Raji (cell line): Measurements from ENCODE around the gene TCIRG1.

Experiments used
- POLR2A ChIP-seq: IDR thresholded peaks from 2 replicates; pipeline ENCODE4 v1.6.1; 2011; ENCODE audit warnings: low read depth, low read length, control low read depth; ENCODE audit not compliant: insufficient read depth

TCIRG1 gene

DNA sequence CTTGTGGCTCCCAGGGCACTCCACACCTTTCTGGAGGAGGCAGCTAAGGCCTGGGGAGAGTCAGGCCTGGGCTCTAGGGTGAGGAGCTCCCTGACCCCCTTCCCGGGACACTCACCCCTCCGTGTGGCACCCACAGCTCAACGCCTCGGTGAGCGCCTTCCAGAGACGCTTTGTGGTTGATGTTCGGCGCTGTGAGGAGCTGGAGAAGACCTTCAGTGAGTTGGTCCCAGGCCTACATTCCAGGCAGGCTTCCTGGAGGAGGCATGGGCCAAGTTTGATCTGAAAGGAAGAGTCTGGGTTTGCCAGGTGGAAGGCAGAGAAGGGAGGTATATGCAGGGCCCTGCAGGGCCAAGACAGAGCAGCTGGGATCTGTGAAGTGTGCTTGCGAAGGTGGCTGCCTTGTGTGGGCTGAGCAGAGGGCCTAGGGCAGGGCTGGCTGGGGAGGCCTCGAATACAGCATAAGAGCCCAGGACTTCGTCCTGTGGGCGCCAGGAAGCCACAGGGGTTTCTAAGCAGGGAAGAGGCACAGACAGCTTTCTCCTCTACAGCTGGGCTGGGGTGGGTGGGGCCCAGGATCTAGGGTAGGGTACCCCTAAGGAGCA, 2.9 kb downstream of the TCIRG1 start:
- no peak for TF ChIP-seq POLR2A

DNA sequence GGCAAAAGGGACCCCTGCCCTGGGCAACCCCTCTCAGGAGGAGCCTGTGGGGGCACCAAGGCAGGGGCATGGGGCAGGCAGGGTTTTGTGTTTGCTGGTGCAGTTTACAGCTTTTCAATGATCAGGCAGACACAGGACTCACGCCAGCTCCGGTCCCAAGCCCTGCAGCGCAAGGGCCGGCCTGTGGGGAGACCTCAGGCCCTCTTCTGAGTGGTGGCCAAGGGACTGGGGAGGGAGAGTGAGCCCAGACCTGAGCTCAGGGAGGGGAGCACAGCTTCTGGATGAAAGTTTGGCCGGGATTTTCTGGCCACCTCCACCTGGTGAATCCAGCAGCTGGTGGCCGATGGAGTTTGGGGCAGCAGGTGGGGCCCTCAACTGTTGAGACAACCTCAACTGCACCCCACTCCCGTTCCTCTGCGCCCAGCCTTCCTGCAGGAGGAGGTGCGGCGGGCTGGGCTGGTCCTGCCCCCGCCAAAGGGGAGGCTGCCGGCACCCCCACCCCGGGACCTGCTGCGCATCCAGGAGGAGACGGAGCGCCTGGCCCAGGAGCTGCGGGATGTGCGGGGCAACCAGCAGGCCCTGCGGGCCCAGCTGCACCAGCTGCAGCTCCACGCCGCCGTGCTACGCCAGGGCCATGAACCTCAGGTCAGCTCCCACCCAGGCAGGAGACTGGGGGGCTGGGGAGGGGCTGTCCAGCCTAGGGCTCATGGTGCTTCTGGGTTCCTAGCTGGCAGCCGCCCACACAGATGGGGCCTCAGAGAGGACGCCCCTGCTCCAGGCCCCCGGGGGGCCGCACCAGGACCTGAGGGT, 3.6 kb downstream of the TCIRG1 start:
- no peak for TF ChIP-seq POLR2A

DNA sequence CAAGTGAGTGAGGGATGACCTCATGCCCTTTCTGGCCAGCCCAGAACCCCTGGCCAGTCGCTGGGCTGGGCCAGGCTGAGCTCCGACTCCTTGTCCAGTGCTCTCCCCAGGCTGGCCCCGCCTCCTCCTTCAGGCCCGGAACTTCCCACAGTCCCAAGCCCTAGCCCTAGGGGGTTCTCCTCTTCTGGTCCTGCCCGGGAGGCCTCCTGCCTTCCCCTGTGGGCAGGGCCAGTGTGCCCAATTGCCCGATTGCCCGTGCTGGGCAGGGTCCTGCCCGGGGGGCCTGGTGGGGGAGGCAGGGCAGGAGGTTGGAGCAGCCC, 4.2 kb downstream of the TCIRG1 start:
- TF ChIP-seq POLR2A: no peak

DNA sequence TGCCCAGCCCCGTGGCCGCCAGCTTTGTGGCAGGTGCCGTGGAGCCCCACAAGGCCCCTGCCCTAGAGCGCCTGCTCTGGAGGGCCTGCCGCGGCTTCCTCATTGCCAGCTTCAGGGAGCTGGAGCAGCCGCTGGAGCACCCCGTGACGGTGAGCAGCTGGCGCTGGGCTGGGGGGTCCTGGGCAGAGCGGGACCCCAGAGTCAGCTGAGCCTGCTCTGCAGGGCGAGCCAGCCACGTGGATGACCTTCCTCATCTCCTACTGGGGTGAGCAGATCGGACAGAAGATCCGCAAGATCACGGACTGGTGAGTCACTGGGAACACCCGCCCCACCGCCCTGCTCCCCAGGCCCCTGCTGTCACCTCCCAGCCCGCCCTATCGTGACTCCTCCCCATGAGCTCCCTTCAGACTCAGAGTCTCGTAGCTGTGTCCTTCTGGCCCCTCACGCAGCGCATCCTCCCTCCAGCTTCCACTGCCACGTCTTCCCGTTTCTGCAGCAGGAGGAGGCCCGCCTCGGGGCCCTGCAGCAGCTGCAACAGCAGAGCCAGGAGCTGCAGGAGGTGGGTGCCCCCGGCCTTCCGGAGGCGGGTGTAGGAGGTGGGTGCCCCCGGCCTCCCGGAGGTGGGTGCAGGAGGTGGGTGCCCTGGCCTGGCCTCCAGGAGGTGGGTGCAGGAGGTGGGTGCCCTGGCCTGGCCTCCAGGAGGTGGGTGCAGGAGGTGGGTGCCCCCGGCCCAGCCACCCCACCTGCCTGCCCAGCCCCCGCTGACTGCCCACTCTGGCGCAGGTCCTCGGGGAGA, 4.7 kb downstream of the TCIRG1 start:
- TF ChIP-seq POLR2A: no peak

DNA sequence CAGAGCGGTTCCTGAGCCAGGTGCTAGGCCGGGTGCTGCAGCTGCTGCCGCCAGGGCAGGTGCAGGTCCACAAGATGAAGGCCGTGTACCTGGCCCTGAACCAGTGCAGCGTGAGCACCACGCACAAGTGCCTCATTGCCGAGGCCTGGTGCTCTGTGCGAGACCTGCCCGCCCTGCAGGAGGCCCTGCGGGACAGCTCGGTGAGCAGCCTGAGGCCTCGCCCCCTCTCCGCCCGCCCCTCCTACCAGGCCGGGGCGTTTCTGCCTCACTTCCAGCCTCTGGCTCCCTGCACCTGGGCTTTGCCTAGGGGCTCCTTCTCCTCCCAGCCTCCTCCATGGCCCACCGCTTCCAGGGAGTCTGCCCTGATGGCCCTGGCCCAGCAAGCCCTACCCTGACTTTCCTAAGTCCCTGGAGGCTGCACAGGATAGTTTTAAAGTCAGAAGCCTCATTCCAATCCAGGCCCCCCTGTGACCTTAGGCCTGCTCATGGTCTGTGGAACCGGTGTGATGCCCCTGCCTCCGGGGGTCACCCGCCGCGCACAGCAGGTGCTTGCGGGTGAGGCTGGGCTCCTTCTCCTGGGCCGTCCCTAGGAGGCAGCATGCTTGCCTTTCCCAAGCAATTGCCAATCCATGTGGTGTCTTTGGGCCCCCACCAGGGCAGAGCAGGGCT, 5.5 kb downstream of the TCIRG1 start:
- TF ChIP-seq POLR2A: no peak

DNA sequence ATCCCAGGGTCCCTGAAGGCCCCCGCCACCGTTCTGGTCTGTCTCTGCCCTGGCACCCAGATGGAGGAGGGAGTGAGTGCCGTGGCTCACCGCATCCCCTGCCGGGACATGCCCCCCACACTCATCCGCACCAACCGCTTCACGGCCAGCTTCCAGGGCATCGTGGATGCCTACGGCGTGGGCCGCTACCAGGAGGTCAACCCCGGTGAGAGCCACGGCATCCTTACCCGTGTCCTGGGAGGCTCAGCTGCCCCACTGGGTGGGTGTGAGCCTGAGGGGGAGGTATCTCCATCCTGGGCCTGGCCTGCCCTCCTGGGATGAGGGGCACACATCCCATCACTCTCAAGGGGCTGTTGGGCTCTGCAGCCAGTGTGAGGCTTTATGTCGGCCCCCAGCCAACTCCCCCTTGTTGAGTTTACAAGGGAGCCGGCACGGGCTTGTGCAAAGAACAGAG, 6.1 kb downstream of the TCIRG1 start:
- TF ChIP-seq POLR2A: no peak

DNA sequence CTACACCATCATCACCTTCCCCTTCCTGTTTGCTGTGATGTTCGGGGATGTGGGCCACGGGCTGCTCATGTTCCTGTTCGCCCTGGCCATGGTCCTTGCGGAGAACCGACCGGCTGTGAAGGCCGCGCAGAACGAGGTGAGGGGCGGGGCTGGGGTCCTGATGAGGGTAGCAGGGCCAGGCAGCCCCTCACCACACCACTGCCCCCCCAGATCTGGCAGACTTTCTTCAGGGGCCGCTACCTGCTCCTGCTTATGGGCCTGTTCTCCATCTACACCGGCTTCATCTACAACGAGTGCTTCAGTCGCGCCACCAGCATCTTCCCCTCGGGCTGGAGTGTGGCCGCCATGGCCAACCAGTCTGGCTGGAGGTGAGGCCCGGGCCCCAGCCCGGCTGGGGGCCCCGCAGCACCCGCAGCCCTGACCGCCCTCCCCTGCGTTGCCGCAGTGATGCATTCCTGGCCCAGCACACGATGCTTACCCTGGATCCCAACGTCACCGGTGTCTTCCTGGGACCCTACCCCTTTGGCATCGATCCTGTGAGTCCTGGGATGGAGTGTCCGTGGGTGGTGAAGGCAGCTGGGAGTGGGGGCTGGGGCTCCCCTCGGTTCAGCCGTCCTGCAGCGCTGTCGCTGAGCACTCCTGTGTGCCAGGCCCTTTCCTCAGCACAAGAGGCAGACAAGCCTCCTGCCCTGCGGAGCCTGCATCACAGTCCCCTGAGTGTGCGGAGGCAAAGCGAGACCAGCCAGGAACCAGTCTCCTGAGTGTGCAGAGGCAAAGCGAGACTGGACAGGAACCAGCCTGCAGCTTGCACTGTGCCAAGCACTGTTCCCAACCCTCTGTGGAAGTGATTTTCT, 8.8 kb downstream of the TCIRG1 start:
- TF ChIP-seq POLR2A: no peak

DNA sequence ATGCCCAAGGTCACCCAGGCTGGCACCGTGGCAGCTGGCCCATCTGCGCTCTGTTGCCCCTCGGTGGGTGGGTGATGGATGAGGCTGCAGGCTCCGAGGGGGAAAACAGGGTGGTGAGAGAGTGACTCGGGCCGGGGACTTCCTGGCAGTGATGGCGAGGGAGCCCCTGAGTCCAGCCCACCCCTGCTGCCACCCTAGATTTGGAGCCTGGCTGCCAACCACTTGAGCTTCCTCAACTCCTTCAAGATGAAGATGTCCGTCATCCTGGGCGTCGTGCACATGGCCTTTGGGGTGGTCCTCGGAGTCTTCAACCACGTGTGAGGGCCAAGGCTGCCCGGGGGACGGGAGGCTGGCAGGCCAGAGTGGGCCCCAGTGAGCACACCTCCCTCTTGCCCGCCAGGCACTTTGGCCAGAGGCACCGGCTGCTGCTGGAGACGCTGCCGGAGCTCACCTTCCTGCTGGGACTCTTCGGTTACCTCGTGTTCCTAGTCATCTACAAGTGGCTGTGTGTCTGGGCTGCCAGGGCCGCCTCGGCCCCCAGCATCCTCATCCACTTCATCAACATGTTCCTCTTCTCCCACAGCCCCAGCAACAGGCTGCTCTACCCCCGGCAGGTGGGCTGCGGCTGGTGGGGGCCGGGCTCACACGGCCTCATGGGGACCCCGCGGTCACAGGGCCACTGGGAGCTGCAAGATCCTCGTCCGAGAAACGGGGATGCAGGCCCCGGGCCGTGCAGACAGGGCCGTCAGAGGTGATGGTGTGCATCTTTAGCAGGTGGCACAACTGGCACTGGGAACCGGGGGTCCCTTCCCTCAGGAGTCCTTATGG, 10.1 kb downstream of the TCIRG1 start:
- TF ChIP-seq POLR2A: no peak

DNA sequence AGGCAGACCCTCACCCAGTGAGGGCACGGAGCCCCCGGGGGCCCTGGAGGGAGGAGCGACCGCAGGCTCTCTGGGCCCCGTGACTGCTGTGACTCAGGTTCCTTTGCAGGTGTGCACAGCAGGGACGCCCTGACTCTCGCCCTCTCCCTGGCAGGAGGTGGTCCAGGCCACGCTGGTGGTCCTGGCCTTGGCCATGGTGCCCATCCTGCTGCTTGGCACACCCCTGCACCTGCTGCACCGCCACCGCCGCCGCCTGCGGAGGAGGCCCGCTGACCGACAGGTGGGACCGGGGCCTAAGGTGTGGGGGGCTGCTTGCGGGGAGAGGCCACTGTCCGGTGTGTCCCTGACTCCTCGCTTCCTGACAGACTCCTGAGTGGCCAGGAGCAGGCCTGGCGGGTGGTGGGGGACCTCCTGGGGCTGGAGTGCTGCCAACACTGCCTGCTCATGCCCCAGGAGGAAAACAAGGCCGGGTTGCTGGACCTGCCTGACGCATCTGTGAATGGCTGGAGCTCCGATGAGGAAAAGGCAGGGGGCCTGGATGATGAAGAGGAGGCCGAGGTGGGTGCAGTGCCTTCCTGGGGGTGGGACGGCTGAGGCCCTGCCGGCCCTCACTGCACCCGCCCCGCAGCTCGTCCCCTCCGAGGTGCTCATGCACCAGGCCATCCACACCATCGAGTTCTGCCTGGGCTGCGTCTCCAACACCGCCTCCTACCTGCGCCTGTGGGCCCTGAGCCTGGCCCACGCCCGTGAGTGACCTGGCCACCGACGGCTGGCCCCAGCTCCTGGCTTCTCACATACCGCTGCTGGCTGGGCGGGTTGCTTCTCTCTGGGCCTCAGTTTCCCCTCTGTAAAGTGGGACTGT, 10.9 kb downstream of the TCIRG1 start:
- TF ChIP-seq POLR2A: no peak

DNA sequence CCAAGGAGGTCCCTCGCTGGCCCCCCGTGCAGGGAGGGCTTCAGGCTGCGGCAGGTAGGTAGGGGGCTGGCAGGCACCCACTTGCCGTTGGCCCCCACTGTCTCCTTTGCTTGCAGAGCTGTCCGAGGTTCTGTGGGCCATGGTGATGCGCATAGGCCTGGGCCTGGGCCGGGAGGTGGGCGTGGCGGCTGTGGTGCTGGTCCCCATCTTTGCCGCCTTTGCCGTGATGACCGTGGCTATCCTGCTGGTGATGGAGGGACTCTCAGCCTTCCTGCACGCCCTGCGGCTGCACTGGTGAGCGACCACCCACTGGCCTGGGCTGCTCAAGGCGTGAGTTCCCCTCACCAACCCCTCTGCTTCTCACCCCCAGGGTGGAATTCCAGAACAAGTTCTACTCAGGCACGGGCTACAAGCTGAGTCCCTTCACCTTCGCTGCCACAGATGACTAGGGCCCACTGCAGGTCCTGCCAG, 11.6 kb downstream of the TCIRG1 start:
- TF ChIP-seq POLR2A: no peak

DNA sequence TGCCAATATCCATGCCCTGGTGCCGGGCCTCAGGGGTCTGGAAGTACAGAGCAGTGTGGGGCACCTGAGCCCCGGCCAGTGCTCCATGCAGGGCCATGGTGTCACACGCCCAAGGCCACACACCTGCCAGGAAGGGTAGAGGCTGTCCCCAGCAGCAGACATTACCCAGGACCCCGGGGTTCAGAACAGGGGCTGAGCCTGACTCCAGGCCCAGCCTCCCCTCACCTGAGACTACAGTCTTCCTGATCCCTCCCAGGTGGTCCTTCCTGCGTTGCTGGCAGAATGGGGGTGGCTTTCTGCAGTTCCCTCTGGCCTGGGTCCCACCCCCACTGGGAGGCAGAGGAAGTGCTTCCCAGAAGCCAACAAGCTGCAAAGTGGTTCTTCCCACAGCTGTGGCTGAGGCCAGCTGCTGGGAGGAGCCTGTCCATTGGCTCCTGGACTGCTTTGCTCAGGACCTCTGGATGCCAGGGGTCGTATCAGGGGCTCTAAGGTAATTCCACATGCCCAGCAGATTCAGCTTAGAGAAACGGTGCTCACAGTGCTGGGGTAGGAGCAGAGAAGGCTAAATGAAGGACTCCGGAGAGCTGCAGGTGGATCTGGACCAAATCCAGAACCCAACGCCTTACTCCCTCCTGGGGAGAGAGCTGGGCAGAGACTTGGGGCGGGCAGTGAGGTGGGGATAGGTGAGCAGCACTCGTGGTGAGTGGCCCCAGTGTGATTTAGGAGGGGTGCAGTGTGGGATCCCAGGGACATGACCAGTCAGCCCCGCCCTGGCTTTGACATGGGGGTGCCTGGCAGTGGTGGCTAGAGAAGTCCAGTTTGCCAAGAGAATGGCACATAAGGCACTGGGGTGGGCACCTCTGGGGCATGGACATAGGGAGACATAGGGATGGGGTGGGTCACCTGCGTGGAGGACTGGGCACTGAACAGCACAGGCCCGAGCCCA, 12.6 kb downstream of the TCIRG1 start:
- no peak for TF ChIP-seq POLR2A
